Measurements from ENCODE around the gene ZNF366.

Gene ZNF366

GRCh38 chr5:72478276-72478675 is 28.9 kb downstream of the ZNF366 start:
- no peak for ATAC-seq
- TF ChIP-seq GLIS3 (CRISPR knock-in tag; IDR thresholded peaks at IDR 0.05) (no peak), ZFP3 (CRISPR knock-in tag; IDR thresholded peaks at IDR 0.05) (no peak), OSR1 (CRISPR knock-in tag; IDR thresholded peaks at IDR 0.05) (no peak), ZNF565 (CRISPR knock-in tag; conservative IDR thresholded peaks at IDR 0.05; ENCODE audit: low read depth) (no peak), CREB5 (CRISPR knock-in tag; IDR thresholded peaks at IDR 0.05; ENCODE audit: low read depth) (no peak), PPARA (CRISPR knock-in tag; IDR thresholded peaks at IDR 0.05; ENCODE audit: borderline replicate concordance) (no peak), ZFP30 (CRISPR knock-in tag; IDR thresholded peaks at IDR 0.05) (no peak), RARB (CRISPR knock-in tag; IDR thresholded peaks at IDR 0.05) (no peak), CSDC2 (CRISPR knock-in tag; IDR thresholded peaks at IDR 0.05) (no peak), SNAI2 (CRISPR knock-in tag; IDR thresholded peaks at IDR 0.05) (no peak), CSRNP3 (CRISPR knock-in tag; IDR thresholded peaks at IDR 0.05) (no peak), BACH2 (CRISPR knock-in tag; IDR thresholded peaks at IDR 0.05; ENCODE audit: borderline replicate concordance) (no peak), TOX (CRISPR knock-in tag; IDR thresholded peaks at IDR 0.05; ENCODE audit: borderline replicate concordance) (no peak), ESRRG (CRISPR knock-in tag; IDR thresholded peaks at IDR 0.05) (no peak), ZNF8 (CRISPR knock-in tag; IDR thresholded peaks at IDR 0.05) (no peak), TSHZ2 (CRISPR knock-in tag; IDR thresholded peaks at IDR 0.05) (no peak), PATZ1 (CRISPR knock-in tag; IDR thresholded peaks at IDR 0.05; ENCODE audit: borderline replicate concordance) (no peak), POU6F1 (CRISPR knock-in tag; IDR thresholded peaks at IDR 0.05; ENCODE audit: borderline replicate concordance, low read depth) (no peak), ARNTL (CRISPR knock-in tag; IDR thresholded peaks at IDR 0.05; ENCODE audit: borderline replicate concordance, low read depth) (no peak), ZNF70 (CRISPR knock-in tag; IDR thresholded peaks at IDR 0.05) (no peak)

GRCh38 chr5:72477644-72478043 is 29.6 kb downstream of the ZNF366 start:
- no peak for ATAC-seq
- TF ChIP-seq ZNF565 (CRISPR knock-in tag; conservative IDR thresholded peaks at IDR 0.05; ENCODE audit: low read depth) (no peak), TCF4 (CRISPR knock-in tag; IDR thresholded peaks at IDR 0.05; ENCODE audit: borderline replicate concordance) (no peak), CREB5 (CRISPR knock-in tag; IDR thresholded peaks at IDR 0.05; ENCODE audit: low read depth) (no peak), CSDC2 (CRISPR knock-in tag; IDR thresholded peaks at IDR 0.05) (no peak), GLIS3 (CRISPR knock-in tag; IDR thresholded peaks at IDR 0.05) (no peak), SNAI2 (CRISPR knock-in tag; IDR thresholded peaks at IDR 0.05) (no peak), ESRRG (CRISPR knock-in tag; IDR thresholded peaks at IDR 0.05) (no peak), ZFP3 (CRISPR knock-in tag; IDR thresholded peaks at IDR 0.05) (no peak), PPARA (CRISPR knock-in tag; IDR thresholded peaks at IDR 0.05; ENCODE audit: borderline replicate concordance) (no peak), OSR1 (CRISPR knock-in tag; IDR thresholded peaks at IDR 0.05) (no peak), RARB (CRISPR knock-in tag; IDR thresholded peaks at IDR 0.05) (no peak), ARNTL (CRISPR knock-in tag; IDR thresholded peaks at IDR 0.05; ENCODE audit: borderline replicate concordance, low read depth) (no peak), ZFP30 (CRISPR knock-in tag; IDR thresholded peaks at IDR 0.05) (no peak), POU6F1 (CRISPR knock-in tag; IDR thresholded peaks at IDR 0.05; ENCODE audit: borderline replicate concordance, low read depth) (no peak), PATZ1 (CRISPR knock-in tag; IDR thresholded peaks at IDR 0.05; ENCODE audit: borderline replicate concordance) (no peak), ISL1 (CRISPR knock-in tag; IDR thresholded peaks at IDR 0.05) (no peak), ZNF70 (CRISPR knock-in tag; IDR thresholded peaks at IDR 0.05) (no peak)

Measured in SK-N-SH treated with all-trans-retinoic acid at 6 μM for 48 hours (cell line).